ENCODE results near the gene JSRP1. TPM values are rescaled to one million over a fixed set of nuclear protein-coding genes. Genes with fewer than 3 reads are reported as not detected.

The JSRP1 gene, protein sequence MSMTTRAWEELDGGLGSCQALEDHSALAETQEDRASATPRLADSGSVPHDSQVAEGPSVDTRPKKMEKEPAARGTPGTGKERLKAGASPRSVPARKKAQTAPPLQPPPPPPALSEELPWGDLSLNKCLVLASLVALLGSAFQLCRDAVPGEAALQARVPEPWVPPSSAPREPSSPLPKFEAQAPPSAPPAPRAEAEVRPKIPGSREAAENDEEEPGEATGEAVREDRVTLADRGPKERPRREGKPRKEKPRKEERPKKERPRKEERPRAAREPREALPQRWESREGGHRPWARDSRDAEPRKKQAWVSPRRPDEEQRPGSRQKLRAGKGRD
- not detected in 2 replicates for total RNA-seq

DNA sequence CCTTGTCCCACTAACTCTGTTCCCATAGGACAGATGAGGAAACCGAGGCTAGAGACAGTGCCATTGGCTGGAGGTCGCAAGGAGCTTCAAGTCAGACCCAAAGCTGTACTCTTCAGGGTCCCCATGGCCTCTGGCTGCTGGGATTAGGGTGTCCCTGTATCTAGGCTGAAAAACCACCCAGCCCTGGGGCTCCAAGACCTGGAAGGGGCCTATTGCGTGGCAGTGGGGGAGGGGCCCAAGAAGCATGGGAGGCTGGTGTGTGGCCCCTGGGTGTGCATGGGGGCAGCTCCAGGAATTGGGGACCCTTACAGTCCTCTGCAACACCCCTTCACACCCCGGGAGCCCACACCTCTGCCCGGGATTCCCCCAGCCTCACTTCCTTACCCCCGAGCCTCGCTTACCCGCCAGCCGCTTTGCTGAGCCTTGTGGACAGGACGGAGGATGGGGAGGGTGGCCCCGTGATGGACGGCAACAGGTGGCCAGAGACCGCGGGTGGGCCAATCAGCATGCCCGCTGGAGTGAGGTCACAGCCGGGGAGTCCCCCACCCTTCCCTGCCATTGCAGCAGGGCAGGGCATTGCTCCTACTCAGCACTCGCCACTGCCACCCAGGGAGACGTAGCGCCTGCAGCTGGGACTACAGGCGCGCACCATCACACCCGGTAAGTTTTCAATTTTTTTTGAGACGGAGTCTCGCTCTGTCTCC lies at the start of gene JSRP1:
Gene JSRP1 (minus strand): TSS at position 436 of the 704 bp plus-strand sequence. CDS start 1,103 bp downstream, outside the sequence.

DNA sequence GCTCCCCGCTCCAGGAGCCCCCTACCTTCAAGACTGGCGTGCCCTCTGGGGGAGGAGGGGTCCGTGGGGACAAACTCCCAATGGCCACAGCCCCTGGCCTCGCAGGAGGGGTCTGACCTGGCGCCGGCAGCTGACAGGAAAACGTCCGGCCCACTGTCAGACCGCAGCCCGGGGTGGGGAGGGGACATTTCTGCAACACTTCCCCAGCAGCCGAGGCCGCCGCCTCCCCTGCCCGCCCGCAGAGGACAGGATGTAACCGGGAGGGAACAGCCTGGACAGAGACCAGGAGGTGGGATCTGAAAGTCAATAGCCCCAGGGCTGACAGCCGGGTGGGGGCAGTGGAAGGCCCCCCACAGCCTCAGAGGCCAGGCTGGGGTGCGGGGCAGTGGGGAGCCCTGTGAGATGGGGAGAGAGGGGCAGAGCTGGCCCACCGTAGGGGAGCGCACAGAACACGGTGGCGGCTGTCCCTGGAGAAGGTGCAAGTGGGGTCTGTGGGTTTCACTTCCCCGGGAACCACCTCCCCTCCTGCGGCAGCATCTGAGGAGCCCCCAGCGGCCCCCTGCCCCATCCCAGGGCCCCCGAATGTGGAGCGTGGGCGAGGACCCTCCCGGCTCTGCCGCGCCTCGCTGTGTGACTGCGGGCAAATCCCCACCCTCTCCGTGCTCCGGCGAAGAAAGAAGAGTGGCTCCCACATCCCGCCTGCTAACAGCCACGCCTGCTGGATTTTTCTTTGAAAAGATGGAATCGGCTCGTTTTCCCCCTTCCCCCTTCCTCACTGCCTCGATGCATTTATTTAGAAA lies 26.0 kb upstream of the JSRP1 start, which contains the start of gene PEAK3:
Gene PEAK3 (minus strand): TSS at position 114 of the 800 bp plus-strand sequence. CDS start 1,244 bp downstream, outside the sequence.

DNA sequence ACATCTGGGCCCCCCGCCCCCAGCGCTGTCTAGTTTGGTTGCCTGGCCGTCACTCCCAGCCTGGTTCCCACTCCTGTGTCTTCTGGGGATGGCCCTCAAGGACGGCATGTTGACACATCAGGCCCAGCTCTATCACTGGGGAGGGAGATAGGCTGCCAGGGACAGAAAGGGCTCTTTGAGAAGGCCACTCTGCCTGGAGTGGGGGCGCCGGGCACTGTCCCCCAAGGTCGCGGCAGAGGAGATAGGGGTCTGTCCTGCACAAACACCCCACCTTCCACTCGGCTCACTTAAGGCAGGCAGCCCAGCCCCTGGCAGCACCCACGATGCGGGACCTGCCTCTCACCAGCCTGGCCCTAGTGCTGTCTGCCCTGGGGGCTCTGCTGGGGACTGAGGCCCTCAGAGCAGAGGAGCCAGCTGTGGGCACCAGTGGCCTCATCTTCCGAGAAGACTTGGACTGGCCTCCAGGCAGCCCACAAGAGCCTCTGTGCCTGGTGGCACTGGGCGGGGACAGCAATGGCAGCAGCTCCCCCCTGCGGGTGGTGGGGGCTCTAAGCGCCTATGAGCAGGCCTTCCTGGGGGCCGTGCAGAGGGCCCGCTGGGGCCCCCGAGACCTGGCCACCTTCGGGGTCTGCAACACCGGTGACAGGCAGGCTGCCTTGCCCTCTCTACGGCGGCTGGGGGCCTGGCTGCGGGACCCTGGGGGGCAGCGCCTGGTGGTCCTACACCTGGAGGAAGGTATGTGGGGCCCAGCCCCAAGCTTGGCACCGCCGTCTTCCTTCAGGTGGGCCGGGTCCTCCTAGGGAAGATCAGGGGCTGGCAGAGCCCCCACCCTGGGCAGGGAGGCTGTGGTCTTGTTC lies 7.0 kb downstream of the JSRP1 start, which contains the start of gene AMH:
Gene AMH (plus strand): TSS at position 314 of the 857 bp plus-strand sequence. CDS start 10 bp downstream, at position 324.

DNA sequence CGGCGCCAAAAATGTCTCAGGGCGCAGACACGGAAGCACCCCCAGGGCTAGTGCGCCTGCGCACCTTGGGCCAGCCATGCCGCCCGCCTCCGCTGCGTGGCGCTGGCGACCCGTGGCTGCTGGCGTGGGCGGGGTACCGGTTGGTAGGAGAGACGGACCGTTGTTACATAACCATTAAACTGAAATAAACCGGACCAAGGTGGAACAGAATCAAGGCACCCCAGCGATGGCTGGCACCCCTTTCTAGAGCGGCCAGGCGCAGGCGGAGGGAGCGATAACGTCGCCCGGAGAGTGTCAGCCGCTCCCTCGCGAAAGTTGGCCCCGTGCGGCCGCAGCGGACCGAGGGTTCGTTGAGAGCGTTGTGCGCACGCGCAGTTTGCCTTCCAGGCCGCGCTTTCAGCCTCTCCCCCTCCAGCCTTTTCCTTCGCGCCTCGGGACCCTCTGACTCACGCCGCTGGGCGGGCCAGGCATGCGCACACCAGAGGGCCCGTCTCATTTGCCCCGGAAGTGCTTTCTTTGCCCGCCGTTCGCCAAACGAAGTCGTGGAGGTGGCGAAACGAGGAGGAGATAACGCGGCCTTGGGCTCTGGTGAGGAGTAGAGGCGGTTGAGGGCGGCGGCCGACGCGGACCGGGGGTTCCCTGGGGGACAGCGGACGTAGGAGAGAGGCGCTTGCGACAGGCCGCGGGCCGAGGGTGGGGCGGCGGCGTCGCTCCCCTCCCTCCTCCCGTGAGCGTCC lies 19.7 kb downstream of the JSRP1 start, which contains the start of the genes PLEKHJ1 and SF3A2:
Gene PLEKHJ1 (minus strand): TSS at position 16 of the 737 bp plus-strand sequence. CDS start 81 bp downstream, outside the sequence.
Gene SF3A2 (plus strand): TSS at position 511 of the 737 bp plus-strand sequence. CDS start 6,595 bp downstream, outside the sequence.

Other genes with a start within 250 kb of the JSRP1 start
- gene BTBD2, start 240.7 kb downstream of the JSRP1 start, total RNA-seq = 76.9 and 79.4 TPM in 2 replicates
- gene MKNK2, start 205.2 kb downstream of the JSRP1 start, total RNA-seq = 105 and 169 TPM in 2 replicates
- 44.1 and 46.2 TPM in 2 replicates for gene MOB3A, start 160.1 kb downstream of the JSRP1 start, total RNA-seq
- 0.36 and 1.6 TPM in 2 replicates for gene IZUMO4, start 159.5 kb downstream of the JSRP1 start, total RNA-seq
- gene AP3D1, start 104.9 kb downstream of the JSRP1 start, total RNA-seq = 110 and 111 TPM in 2 replicates
- 7.3 and 10.5 TPM in 2 replicates for gene DOT1L, start 92.5 kb downstream of the JSRP1 start, total RNA-seq
- gene PLEKHJ1, start 20.1 kb downstream of the JSRP1 start, total RNA-seq = 48.3 and 67.2 TPM in 2 replicates
- gene SF3A2, start 19.6 kb downstream of the JSRP1 start, total RNA-seq = 33.0 and 33.6 TPM in 2 replicates
- 0.32 TPM in 1 of 2 replicates, not detected in the other for gene AMH, start 7.1 kb downstream of the JSRP1 start, total RNA-seq
- gene PEAK3, start 25.8 kb upstream of the JSRP1 start, total RNA-seq = not detected in 2 replicates
- 0.49 TPM in 1 of 2 replicates, not detected in the other for gene LINGO3, start 51.7 kb upstream of the JSRP1 start, total RNA-seq
- gene LSM7, start 72.2 kb upstream of the JSRP1 start, total RNA-seq = 120 and 145 TPM in 2 replicates
- gene SPPL2B, start 72.3 kb upstream of the JSRP1 start, total RNA-seq = 53.8 and 62.2 TPM in 2 replicates
- not detected in 2 replicates for gene TMPRSS9, start 103.8 kb upstream of the JSRP1 start, total RNA-seq
- 61.6 and 75.1 TPM in 2 replicates for gene TIMM13, start 171.2 kb upstream of the JSRP1 start, total RNA-seq
- gene LMNB2, start 200.5 kb upstream of the JSRP1 start, total RNA-seq = 49.5 and 66.4 TPM in 2 replicates
- gene GADD45B, start 219.7 kb upstream of the JSRP1 start, total RNA-seq = 119 and 194 TPM in 2 replicates

Measured in cardiac atrium fibroblast (primary cell).